Right renal cortex interstitium (tissue), 3 donors: Measurements from ENCODE around the gene VPS37D. TPM values are rescaled to one million over a fixed set of nuclear protein-coding genes. Genes with fewer than 3 reads are reported as not detected.
A peak's percentile ranks its signal among the peaks of the same experiment; 100 is the strongest.
"Not testable (repeated sequence)": the region's sequence is repeated elsewhere in the genome, so short reads cannot be mapped to it uniquely, and the experiment has no call there.

ENCODE experiments used
- DNase-seq, 3 donors: peaks; one replicate each; pipeline ENCODE4 v3.0.0-alpha.2; 2013; ENCODE audit warnings: low read depth in 3 of 3, low spot score in 2 of 3
- polyA plus RNA-seq, 3 donors: library from polyadenylated mRNA; unstranded; fragments of 120-200 nt; gene quantifications; one replicate each; pipeline ENCODE4 v1.2.1, GENCODE V29; 2013; ENCODE audit not compliant: insufficient read length in 3 of 3

Gene VPS37D
- polyA plus RNA-seq, 3 donors: 9.9 to 11.4 (median 10.0) TPM

DNA sequence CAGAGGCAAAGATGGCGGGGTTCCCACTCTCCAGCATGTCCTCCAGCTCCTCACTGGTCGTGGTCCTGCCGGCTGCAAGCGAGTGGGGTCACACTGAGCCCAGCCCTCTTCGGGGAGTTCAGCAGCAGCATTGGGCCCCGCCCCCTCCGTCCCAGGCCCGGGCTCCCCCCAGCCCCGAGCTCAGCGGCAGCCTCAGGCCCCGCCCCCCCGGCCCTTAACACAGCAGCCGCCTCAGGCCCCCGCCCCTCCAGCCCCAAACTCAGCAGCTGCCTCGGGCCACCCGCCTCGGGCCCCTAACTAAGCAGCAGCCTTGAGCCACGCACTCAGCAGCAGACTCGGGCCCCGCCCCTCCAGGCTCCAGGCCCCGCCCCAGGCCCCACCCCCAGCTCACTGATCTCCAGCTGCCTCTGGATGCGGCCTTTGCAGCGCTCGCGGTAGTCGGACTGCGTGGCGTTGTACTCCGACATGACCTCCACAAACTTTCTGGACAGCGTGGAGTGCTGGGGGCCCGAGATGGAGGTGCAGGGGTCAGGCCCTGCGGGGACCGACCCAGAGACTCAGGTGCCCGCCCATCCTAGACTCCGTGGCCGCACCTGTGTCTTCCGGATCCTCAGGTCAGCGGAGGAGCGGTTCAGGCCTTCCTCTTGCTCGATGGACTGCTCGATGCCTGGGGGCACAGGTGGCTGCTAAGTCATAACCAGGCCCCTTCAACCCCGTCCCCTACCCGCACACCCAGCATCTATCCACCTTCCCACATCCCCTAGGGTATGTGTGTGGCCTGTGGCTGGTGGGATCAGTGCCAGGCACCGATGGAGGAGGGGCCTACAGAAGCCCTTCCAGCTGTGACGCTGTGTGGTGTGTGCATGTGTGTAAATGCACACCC is 36.4 kb downstream of the VPS37D start:
- peak in 1 of 3 donors; percentile 47 for DNase-seq

DNA sequence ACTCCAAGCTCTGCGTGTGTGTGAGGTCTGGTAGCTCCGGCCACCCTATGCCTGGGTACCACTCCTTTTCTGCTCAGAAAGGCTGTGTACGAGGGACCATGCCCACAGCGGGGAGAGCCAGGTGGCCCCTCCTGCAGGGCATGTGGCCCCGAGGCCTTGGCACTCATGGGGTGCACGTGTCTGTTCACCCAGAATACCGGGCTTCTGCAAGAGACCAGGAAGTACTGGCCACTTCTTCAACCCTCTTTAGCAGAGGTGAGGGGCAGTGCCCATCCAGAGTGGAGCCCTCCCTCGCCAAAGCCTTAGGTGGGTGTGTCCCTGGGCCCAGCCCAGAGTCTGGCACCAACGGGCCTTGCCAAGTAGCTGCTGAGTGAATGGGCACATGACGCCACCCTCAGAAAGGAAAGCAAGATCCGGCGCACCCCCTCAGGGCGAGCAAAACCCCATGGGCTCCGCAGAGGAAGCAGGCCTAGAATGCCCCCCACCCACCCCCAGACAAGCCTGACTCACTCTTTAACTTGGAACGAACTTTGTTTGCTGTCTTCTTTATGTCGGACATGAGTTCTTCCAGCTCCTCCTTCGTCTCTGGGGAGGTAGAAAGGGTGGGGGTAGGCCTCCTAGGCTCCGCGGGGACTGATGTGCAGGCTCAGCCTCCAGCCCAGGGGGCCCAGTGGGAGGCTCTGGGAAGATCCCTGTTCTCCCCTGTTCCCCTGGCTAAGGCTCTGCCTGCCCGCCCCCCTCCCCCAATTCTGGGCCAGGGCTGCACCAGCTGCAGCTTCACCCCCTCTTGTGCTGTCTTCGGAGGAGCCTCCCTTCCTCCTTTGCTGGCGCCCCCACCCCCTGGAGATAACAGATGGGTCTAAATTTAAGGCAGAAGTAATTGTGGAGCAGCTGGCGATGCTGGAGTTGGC is 37.3 kb downstream of the VPS37D start:
- no peak for DNase-seq

DNA sequence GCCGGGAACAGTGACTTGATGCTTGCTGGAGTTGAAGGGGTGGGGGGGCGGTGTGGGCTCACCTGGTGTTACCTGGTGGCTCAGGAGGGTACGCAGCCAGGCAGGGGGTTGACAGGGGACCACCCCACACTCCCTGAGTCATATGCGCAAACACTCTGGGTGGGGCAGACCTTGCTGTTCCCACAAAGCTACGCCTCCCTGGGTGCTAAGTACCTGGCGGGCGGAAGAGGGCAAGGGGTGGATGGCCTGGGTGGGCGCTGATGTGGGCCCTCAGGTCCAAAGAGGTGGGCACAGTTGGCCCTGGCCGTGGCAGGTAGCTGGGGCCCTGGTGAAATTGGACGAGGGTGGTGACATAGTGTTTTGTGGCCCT is 37.9 kb downstream of the VPS37D start:
- DNase-seq: no peak

DNA sequence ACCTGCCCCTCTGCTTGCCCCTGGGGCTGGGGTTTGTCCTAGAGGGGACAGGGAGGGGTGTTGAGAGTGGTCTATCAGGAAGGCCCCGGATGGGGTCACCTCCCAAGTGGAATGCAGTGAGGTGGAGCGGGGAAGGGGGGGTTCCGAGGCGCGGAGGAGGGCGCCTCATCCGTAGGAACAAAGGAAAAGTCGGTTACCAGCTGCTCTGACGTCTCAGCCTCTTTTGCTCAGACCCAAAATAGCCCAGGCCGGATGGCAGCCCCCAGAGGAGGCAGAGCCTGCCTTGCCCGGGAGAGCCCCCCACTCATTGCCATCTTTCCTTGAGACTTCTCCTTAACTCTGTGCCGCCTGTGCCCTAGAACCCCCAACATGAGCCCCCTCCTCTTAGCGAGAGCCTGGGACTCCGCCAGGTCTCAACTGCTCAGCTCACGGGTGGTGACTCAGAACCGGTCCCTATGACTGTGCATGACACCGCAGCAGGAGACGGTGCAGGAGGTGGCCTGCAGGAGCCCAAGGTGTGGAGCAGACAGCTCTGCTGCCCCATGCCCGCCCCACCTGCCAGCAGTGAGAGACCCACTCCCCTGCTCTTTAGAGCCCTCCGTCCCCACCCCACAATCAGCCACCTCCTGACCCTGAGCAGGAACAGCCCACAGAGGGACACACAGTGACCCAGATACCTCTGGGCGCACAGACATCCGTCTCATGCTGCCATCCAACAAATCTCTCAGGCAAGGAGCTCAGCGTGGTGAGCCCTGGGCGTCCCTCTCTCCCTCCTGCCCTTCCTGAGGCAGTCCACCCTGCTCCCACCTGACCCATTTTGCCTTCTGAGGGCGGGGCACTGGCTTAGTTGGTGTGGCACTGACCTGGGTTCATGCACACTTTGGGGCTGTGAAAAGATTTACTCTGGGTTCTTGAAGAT is 38.8 kb downstream of the VPS37D start:
- no peak for DNase-seq

DNA sequence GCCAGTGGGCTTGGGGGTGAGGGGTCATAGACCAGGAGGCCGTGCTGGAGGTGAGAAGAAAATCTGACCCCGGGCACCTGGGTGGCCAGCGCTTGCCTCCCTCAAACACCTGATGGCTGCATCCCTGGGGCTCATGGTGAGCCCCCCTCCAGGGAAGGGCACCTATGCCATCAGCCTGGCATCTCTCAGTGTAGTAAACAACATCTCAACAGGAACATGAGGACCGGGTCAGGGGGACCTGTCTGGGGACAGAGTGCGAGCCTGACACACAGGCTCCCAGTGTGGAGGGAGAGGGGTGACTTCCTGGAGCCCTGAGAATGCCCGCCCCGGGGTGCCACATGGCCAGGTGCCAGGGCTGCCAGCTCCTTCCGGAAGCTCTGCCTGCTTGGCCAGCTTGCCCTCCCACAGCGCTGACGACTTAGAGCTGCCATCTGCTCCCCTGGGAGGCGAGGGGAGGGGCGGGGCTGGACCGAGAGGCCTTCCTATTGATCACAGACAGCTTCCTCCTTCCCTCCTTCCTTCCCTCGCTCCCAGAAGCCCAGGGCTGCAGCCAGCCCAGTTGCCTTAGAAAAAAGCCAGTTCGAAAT is 39.5 kb downstream of the VPS37D start:
- DNase-seq: no peak

DNA sequence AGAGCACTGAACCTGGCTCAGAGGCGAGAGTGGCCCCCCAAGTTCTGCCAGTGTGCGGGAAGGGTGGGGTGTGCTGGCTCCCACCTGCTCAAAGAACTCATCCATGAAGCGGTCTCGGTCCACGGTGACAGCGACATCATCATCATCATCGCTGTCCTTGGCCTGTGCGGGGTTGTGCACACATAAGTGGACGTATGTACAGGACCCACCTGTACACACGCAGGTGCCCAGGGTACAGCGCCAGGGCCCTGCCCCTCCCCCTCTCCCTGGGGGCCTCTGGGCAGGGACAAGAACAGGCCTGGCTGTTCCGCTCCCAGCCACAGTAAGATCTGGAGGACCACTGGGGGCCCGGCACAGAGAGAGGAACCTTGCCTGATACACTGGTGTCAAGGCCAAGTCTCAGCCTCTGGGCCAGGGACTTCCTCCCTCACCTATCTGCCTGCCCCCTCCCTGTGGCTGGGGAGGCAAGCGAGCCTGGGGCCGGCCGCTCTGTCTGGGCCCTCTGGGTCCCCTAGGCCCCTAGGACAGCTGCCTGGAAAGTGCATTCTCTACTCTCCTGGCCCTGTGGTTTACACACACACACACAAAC is 41.4 kb downstream of the VPS37D start:
- no peak for DNase-seq

DNA sequence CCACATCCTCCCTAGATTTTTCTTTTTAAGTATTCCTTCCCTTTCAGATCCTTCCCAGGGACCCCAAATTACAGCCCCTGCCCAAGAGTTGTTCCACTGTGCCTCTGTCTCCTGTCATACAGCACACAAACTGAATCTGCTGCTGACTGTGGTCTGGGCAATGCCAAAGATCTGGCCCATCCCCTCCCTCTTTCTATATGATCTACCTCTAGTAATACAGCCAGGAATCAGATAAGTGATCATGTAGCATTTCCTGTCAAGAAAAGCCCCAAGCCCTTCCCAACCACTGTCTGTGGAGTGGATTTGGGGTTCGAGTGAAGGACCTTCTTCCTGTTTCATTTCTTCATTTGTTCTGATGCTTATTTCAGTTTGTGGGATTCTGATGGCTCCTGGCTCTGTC is 45.1 kb downstream of the VPS37D start:
- no peak for DNase-seq

DNA sequence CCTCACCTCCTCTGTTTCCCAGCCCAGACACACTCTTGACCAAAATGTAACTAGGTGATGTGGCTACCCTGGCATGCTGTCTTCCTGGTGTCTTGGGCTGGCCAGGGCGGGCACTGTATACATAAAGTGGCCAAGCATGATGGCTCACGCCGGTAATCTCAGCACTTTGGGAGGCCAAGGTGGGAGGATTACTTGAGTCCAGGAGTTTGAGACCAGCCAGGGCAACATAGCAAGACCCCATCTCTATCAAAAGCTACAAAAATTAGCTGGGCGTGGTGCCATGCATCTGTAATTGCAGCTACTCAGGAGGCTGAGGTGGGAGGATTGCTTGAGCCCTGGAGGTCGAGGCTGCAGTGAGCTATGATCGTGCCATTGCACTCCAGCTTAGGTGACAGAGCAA is 45.7 kb downstream of the VPS37D start:
- DNase-seq: not testable (repeated sequence)

DNA sequence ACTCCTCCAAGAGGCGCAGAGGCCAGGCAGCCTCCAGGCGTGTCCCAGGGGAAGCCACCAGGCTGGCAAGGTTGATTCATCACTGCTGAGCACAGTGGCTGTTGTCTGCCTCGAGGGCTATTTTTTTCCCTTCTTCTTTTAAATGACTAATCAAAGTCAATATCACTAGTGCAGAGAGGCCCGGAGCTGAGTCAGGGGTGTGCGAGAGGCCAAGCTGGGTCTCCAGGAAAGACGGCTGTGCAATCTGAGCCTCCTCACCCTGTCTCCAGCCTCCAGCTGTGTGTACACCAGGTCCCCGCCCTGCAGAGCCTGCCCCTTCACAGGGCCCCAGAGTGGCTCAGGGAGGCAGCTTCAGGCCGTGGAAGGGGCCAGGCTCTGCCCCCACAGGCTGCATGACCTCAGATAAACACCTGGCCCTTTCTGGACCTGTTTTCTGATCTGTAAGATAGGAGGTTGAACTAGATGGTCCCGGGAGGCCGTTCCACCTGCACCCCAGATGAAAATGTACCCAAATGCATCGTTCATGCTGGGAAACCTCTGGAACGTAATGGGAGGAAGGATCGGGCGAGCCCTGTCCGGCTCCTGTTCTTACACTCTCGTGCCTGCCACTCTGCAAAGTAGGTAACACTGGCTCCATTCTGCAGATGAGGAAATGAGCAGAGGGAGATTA is 48.2 kb downstream of the VPS37D start:
- no peak for DNase-seq

DNA sequence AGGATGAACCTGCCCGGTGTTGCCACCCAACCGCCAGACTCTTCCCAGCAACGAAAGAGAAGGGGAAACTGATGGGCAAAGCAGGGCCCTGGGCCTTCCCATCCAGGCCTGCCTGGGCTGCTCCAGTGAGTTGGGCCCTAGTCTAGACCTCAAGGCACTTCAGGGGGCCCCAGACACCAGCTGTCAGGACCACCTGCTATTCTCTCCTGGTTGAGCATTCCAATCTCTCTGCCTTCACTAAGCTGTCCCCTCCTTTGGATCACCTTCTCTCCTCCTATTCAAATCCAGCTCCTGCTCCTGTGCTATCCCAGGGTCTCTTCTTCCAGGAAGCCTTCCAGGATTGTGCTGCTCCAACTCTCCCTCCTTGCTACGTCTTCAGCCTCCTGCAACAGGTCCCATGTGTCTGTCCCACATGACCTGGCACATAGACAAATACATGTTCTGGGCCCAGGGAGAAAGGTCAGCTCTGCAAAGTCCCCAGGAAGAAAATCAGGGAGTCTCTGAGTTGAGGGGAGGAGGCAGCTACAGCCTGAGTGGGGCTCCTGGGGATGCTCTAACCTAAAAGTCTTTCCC is 48.8 kb downstream of the VPS37D start:
- no peak for DNase-seq

DNA sequence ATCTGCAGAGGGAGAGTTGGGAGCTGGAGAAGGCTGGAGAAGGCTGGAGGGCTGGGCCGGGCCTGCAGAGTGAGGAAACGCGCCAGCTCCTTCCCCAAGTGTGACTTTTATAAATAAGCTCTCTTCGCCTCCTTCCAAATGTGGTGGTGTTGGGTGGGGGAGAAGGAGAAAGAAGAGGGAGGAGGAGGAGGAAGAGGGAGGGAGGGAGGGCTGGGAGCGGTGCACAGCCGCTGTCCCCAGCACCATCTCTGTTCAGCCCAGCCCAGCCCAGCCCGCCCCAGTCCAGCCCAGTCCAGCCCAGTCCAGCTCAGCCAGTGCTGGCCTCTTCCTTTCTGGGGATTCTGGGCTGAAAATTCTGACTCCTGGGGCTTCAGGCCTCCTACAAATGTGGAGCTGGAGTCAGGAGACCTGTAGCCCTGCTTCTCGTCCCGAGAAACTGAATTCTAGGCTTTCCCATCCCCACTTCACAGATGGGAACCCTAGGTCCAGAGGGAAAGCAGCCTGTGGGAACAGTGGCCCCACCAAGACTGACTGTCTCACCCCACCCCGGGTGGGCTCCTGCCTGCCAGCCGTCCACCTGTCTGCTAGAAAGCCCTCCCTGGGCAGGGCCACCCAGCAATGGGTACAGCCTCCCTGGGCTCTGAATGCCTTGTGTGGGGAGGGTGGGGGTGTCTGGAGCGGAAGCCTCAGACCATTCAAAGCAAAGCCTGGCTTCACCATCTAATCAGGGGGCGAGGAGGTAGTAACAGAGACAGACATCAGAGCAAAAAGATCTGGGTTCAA is 49.6 kb downstream of the VPS37D start:
- DNase-seq: no peak

DNA sequence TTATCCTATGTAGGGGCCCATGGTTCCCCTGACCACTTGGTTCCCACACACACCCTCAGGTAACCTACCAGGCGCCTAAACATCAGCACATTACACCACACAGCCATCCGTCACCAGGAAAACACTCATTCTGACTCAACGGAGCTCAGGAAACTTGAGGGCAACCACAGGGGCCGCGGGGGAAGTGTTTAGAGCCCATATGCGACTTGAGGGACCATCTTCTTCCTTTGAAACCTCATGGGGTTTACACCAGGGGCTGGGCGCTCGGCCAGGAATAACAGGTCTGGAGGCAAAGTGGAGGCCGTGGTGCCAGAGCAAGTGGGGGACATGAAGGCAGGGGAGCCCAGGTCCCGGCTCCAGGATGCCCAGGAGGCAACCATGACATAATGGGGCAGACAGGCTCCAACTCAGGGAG is 50.4 kb downstream of the VPS37D start:
- DNase-seq: no peak

DNA sequence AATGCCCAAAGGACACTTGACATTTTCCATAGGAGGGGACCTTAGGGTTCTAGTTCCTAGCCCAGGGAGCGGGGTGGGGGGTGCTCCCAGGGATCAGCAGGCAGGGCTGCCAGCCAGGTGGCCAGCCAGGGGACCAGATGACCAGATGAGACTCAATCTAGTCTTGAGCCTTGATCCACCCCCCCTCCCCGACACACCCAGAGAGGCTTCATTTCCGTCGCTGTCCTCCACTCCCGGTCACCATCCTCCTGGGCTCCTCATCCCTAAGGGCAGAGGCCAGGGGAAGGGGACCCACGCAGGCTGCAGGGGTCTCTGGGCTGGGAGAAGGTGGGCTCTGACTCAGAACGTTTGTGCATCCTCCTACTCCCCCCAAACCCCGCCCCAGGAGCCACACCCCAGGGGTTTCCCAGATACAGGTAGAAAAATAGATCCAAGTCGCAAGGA is 50.8 kb downstream of the VPS37D start:
- no peak for DNase-seq

DNA sequence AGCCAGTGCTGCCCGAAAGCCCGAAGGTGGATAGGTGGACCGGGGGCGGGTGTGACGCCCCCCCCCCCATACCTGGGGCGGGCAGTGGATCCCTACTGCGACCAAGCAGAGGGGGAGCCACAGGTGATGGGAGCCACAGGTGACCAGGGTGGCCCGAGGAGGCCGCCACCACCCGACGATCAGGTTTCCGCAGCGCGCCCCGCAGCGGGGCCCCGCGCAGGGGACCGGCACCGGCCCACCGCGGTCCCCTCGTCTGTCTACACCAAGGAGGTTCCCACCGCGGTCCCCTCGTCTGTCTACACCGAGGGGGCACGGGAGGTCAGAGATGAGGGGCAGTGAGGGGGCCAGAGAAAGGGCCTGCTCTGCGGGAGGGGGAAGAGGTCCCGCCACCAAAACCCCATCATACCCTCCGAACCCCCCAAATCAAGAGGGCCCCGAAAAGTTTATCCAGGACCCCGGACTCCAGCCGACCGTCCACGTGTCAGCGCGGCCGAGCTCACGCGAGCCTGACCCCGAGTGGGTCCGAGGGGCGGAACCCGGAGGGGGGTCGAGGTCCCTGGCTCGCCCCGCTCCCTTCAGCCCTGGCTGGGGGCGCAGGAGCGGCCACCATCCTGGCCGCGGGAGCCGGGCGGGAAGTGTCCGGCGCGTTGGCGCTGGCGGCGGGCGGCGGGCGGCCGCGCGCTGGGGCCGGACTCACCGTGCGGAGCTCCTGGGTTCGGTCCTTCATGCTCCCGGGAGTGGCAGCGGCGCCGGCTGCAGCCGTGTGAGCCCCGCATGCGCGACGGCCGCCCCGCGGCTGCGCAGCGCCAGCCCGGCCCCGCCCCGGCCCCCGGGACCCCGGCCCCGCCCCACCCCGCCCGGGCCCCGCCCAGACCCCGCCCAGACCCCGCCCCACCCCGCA is 51.5 kb downstream of the VPS37D start, which contains the start of gene STX1A:
TSS of gene STX1A (minus strand) at position 765 of the 901 bp plus-strand sequence. CDS start at position 727, 38 bp downstream.
- no peak for DNase-seq

DNA sequence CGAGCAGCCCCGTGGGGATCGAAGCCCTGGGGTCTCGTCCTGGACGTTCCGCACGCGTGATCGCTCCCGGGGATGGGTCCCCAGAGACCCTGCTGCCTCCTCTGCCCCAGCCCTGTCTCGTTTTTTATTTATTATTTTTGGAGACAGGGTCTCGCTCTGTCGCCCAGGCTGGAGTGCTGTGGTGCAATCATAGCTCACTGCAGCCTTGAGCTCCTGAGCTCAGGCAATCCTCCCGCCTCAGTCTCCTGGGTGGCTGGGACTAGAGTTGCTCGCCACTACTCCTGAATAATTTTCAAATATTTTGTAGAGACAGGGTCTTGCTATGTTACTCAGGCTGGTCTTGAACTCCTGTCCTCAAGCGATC is 52.2 kb downstream of the VPS37D start:
- DNase-seq: no peak

DNA sequence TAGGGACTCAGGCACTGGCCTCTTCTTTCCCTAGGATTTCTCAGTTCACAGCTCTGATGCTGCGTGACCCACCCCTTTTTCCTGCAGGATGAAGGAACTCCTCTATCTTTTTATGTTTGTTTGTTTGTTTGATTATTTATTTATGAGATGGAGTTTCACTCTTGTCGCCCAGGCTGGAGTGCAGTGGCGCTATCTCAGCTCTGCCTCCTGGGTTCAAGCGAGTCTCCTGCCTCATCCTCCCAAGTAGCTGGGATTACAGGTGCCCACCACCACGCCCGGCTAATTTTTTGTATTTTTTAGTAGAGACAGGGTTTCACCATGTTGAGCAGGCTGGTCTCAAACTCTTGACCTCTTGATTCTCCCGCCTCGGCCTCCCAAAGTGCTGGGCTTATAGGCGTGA is 52.8 kb downstream of the VPS37D start:
- not testable (repeated sequence) for DNase-seq

DNA sequence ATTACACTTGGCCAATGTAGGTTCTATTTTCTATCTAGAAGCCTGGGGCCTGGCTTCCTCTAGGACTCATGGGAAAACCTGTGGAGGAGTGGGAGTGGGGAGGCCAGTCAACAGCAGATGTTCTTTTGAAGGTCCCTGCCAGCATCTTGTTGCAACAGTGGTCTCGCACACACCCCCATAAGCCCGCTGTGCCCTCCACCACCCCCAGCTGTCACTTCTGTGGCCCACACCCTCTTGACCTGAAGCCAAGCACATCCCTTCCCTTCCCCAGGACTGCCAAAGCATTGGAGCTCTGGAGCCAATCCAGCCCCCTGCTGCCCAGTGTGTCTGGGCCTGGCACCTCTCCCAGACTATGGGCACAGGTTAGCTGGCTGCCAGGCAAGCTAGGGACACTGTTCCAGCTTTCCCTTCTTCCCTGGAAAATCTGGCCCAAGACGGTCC is 53.8 kb downstream of the VPS37D start:
- no peak for DNase-seq
